Right lobe of liver (tissue), 4 donors: ENCODE data around the gene COQ8B.
A peak's percentile ranks its signal among the peaks of the same experiment; 100 is the strongest.

ENCODE experiments used
- POLR2A ChIP-seq: fragments of 450-650 bp; IDR thresholded peaks from one replicate; pipeline ENCODE4 v1.6.1; 2017; ENCODE audit warnings: antibody characterized with exemption, mild to moderate bottlenecking
- TF ChIP-seq, protein P1 (sequence below), 4 donors: fragments of 200-600 bp in 3 of 4; fragments of 450-650 bp in 1 of 4; IDR thresholded peaks; one replicate each; pipeline versions ENCODE4 v1.5.1 to v1.8.0; 2016 to 2022; ENCODE audit warnings: antibody characterized with exemption in 4 of 4, mild to moderate bottlenecking in 2 of 4
- donor health status: DM: no; HTN: no; CAD: no.
- donor health status: DM: no; HTN: no; CAD: no.
- donor health status: DM: no; HTN: yes; CAD: no.

DNA sequence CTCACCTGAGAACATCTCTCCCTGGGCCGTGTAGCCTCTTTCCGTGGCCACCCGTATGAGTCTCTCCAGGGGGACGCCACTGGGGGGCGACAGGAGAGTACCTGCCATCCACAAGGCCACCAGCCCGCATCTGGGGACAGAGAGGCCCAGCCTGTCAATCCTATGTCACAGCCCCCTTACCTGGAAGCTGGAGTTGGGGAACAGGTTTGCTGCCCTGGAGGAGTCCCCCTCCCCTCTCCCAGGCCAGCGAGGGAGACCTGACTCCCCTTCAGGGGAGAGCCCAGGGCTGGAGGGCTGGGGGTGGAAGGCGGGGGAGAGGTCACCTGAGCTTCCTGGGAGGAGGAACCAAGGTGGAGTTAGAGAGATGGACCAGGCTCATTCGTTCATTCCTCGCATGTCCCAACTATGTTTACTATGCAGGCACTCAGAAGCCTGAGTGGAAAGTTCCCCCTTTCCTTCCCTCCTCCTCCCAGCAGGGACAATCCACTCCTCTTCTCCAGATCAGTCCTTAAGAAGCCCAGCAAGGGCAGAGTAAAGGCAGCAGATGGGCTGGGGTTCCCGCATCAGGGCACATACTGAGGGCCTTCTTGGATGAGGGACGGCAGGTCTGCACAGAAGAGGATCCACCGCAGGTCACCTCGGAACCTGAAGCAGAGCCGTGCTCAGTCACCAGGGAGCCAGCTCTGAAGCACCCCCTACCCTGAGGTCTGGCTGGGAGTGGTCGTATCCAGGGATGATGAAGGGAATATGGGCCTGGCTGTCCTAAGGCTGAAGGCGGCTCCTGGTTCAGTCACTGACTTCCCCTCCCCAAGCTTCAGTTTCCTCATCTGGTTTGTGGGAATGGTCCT, 28.1 kb upstream of the COQ8B start:
- TF ChIP-seq, protein P1, sequence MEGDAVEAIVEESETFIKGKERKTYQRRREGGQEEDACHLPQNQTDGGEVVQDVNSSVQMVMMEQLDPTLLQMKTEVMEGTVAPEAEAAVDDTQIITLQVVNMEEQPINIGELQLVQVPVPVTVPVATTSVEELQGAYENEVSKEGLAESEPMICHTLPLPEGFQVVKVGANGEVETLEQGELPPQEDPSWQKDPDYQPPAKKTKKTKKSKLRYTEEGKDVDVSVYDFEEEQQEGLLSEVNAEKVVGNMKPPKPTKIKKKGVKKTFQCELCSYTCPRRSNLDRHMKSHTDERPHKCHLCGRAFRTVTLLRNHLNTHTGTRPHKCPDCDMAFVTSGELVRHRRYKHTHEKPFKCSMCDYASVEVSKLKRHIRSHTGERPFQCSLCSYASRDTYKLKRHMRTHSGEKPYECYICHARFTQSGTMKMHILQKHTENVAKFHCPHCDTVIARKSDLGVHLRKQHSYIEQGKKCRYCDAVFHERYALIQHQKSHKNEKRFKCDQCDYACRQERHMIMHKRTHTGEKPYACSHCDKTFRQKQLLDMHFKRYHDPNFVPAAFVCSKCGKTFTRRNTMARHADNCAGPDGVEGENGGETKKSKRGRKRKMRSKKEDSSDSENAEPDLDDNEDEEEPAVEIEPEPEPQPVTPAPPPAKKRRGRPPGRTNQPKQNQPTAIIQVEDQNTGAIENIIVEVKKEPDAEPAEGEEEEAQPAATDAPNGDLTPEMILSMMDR (IDR thresholded peaks at IDR 0.05) = peak in 2 of 4 donors; percentile 18 to 19
- no peak for TF ChIP-seq POLR2A
